Measurements from ENCODE around the gene TMEM117. TPM values are rescaled to one million over a fixed set of nuclear protein-coding genes. Genes with fewer than 3 reads are reported as not detected.
"Not testable (repeated sequence)": the region's sequence is repeated elsewhere in the genome, so short reads cannot be mapped to it uniquely, and the experiment has no call there.

Gene TMEM117
- total RNA-seq, 2 experiments from 2014 or later = 1.6 to 1.7 TPM

GRCh38 chr12:43988838-43989560 is 153.1 kb downstream of the TMEM117 start:
- Mint-ChIP-seq H3K27me3 (no peaks in the 10 kb centered on the region), H3K9me3 (no peaks in the 10 kb centered on the region), H3K4me3 (no peak overlapping the region), H3K36me3 (ENCODE audit: low read depth) (no peaks in the 10 kb centered on the region), H3K4me1 (peaks cover 9% of the 10 kb centered on the region), H3K27ac (no peak overlapping the region)
- ChIA-PET POLR2A (no interaction called here), CTCF (no interaction called here)
- DNase-seq = no peak

- H3K4me1 Mint-ChIP-seq = peaks cover 9% of the 10 kb centered on the region
- DNase-seq = no peak
- ChIA-PET CTCF (no interaction called here), POLR2A (no interaction called here)
- no peaks in the 10 kb centered on the region for H3K27me3 Mint-ChIP-seq
- H3K27ac Mint-ChIP-seq = no peak overlapping the region
- no peaks in the 10 kb centered on the region for H3K9me3 Mint-ChIP-seq
- no peak overlapping the region for H3K4me3 Mint-ChIP-seq
- no peaks in the 10 kb centered on the region for H3K36me3 Mint-ChIP-seq (ENCODE audit: low read depth)
Observed at GRCh38 chr12:43992856-43993255, 157.0 kb downstream of the TMEM117 start.

GRCh38 chr12:44000309-44000952 is 164.6 kb downstream of the TMEM117 start:
- Mint-ChIP-seq H3K27me3 (no peaks in the 10 kb centered on the region), H3K4me1 (no peaks in the 10 kb centered on the region), H3K36me3 (ENCODE audit: low read depth) (no peaks in the 10 kb centered on the region), H3K27ac (no peak overlapping the region), H3K4me3 (no peak overlapping the region), H3K9me3 (no peaks in the 10 kb centered on the region)
- DNase-seq = peak; percentile 24
- ChIA-PET CTCF (interaction anchor here (0.8 to 1.6 kb wide), 3 partner anchors 8 to 931 kb away, joined by 3 to 5 read pairs (median 3); no protein-coding TSS in a partner anchor), POLR2A (no interaction called here)

GRCh38 chr12:44002607-44003006 is 166.7 kb downstream of the TMEM117 start:
- peaks cover 2% of the 10 kb centered on the region for H3K9me3 Mint-ChIP-seq
- DNase-seq = no peak
- no peaks in the 10 kb centered on the region for H3K36me3 Mint-ChIP-seq (ENCODE audit: low read depth)
- no peaks in the 10 kb centered on the region for H3K27me3 Mint-ChIP-seq
- POLR2A ChIA-PET = no interaction called here
- H3K4me1 Mint-ChIP-seq = no peaks in the 10 kb centered on the region
- H3K4me3 Mint-ChIP-seq = no peak overlapping the region
- CTCF ChIA-PET = no interaction called here
- no peak overlapping the region for H3K27ac Mint-ChIP-seq

GRCh38 chr12:44003721-44004120 is 167.8 kb downstream of the TMEM117 start:
- no peaks in the 10 kb centered on the region for H3K27me3 Mint-ChIP-seq
- H3K36me3 Mint-ChIP-seq (ENCODE audit: low read depth) = no peaks in the 10 kb centered on the region
- no peak overlapping the region for H3K4me3 Mint-ChIP-seq
- no peaks in the 10 kb centered on the region for H3K4me1 Mint-ChIP-seq
- no peak overlapping the region for H3K27ac Mint-ChIP-seq
- ChIA-PET POLR2A (no interaction called here), CTCF (no interaction called here)
- no peak for DNase-seq
- H3K9me3 Mint-ChIP-seq = peaks cover 12% of the 10 kb centered on the region

- ChIA-PET CTCF (interaction anchor here (0.9 to 1.8 kb wide), 6 partner anchors 9 to 934 kb away, joined by 3 to 7 read pairs (median 4); no protein-coding TSS in a partner anchor), POLR2A (no interaction called here)
- no peaks in the 10 kb centered on the region for H3K36me3 Mint-ChIP-seq (ENCODE audit: low read depth)
- no peak overlapping the region for H3K4me3 Mint-ChIP-seq
- H3K9me3 Mint-ChIP-seq = no peaks in the 10 kb centered on the region
- no peaks in the 10 kb centered on the region for H3K27me3 Mint-ChIP-seq
- no peaks in the 10 kb centered on the region for H3K4me1 Mint-ChIP-seq
- no peak overlapping the region for H3K27ac Mint-ChIP-seq
- DNase-seq = no peak
Observed at GRCh38 chr12:44015333-44015941, 179.6 kb downstream of the TMEM117 start.

- CTCF ChIA-PET = no interaction called here
Observed at GRCh38 chr12:44017216-44017615, 181.3 kb downstream of the TMEM117 start.

GRCh38 chr12:44019118-44019517 is 183.2 kb downstream of the TMEM117 start:
- no peaks in the 10 kb centered on the region for H3K9me3 Mint-ChIP-seq
- CTCF ChIA-PET = no interaction called here
- POLR2A ChIA-PET = no interaction called here

More at GRCh38 chr12:44017216-44017615, 181.3 kb downstream of the TMEM117 start:
- DNase-seq = no peak
- Mint-ChIP-seq H3K4me1 (no peaks in the 10 kb centered on the region), H3K36me3 (ENCODE audit: low read depth) (no peaks in the 10 kb centered on the region), H3K9me3 (no peaks in the 10 kb centered on the region), H3K4me3 (no peak overlapping the region), H3K27ac (no peak overlapping the region), H3K27me3 (no peaks in the 10 kb centered on the region)
- POLR2A ChIA-PET = no interaction called here

GRCh38 chr12:44020555-44020954 is 184.7 kb downstream of the TMEM117 start:
- Mint-ChIP-seq H3K27me3 (no peaks in the 10 kb centered on the region), H3K27ac (no peak overlapping the region), H3K36me3 (ENCODE audit: low read depth) (no peaks in the 10 kb centered on the region), H3K4me1 (no peaks in the 10 kb centered on the region), H3K4me3 (no peak overlapping the region), H3K9me3 (no peaks in the 10 kb centered on the region)
- ChIA-PET CTCF (no interaction called here), POLR2A (no interaction called here)
- no peak for DNase-seq

More at GRCh38 chr12:44019118-44019517, 183.2 kb downstream of the TMEM117 start:
- Mint-ChIP-seq H3K4me3 (no peak overlapping the region), H3K4me1 (no peaks in the 10 kb centered on the region), H3K27me3 (no peaks in the 10 kb centered on the region), H3K36me3 (ENCODE audit: low read depth) (no peaks in the 10 kb centered on the region), H3K27ac (no peak overlapping the region)
- no peak for DNase-seq

GRCh38 chr12:44021471-44021971 is 185.6 kb downstream of the TMEM117 start:
- Mint-ChIP-seq H3K4me1 (no peaks in the 10 kb centered on the region), H3K4me3 (no peak overlapping the region), H3K27me3 (no peaks in the 10 kb centered on the region), H3K36me3 (ENCODE audit: low read depth) (no peaks in the 10 kb centered on the region), H3K9me3 (no peaks in the 10 kb centered on the region), H3K27ac (no peak overlapping the region)
- CTCF ChIA-PET = no interaction called here
- POLR2A ChIA-PET = no interaction called here
- DNase-seq = no peak

GRCh38 chr12:44025499-44025898 is 189.6 kb downstream of the TMEM117 start:
- ChIA-PET POLR2A (no interaction called here), CTCF (no interaction called here)
- Mint-ChIP-seq H3K36me3 (ENCODE audit: low read depth) (no peaks in the 10 kb centered on the region), H3K27me3 (no peaks in the 10 kb centered on the region), H3K27ac (no peak overlapping the region), H3K9me3 (peaks cover 3% of the 10 kb centered on the region), H3K4me1 (no peaks in the 10 kb centered on the region), H3K4me3 (no peak overlapping the region)
- DNase-seq = no peak

GRCh38 chr12:44026046-44026445 is 190.2 kb downstream of the TMEM117 start:
- no peak for DNase-seq
- H3K27me3 Mint-ChIP-seq = no peaks in the 10 kb centered on the region
- no peaks in the 10 kb centered on the region for H3K4me1 Mint-ChIP-seq
- peaks cover 3% of the 10 kb centered on the region for H3K9me3 Mint-ChIP-seq
- no peak overlapping the region for H3K27ac Mint-ChIP-seq
- CTCF ChIA-PET = no interaction called here
- H3K4me3 Mint-ChIP-seq = no peak overlapping the region
- H3K36me3 Mint-ChIP-seq (ENCODE audit: low read depth) = no peaks in the 10 kb centered on the region
- POLR2A ChIA-PET = no interaction called here

- H3K27me3 Mint-ChIP-seq; H3K4me3 Mint-ChIP-seq; H3K4me1 Mint-ChIP-seq; POLR2A ChIA-PET; CTCF ChIA-PET; H3K9me3 Mint-ChIP-seq; H3K27ac Mint-ChIP-seq; DNase-seq; H3K36me3 Mint-ChIP-seq (ENCODE audit: low read depth): not testable (repeated sequence)
Observed at GRCh38 chr12:44026926-44027325, 191.0 kb downstream of the TMEM117 start.
